ENCODE measurements around the gene C6orf89. TPM values are rescaled to one million over a fixed set of nuclear protein-coding genes. Genes with fewer than 3 reads are reported as not detected.

The C6orf89 gene
- polyA plus RNA-seq, 3 donors = 19.2 to 37.5 (median 29.2) TPM

- Mint-ChIP-seq H3K4me3 (no peak overlapping the region), H3K9me3 (peaks cover 0 to 3% (median 0%) of the 10 kb centered on the region in 7 donors), H3K36me3 (peaks cover 73 to 77% of the 10 kb centered on the region in 2 donors), H3K27ac (no peak overlapping the region), H3K27me3 (ENCODE audit: low read depth in 3 of 3) (peaks cover 0 to 1% (median 0%) of the 10 kb centered on the region in 3 donors), H3K4me1 (peaks cover 16% of the 10 kb centered on the region)
- H4K20me1 ChIP-seq (ENCODE audit: insufficient read depth, low read length) = peaks cover 14% of the 10 kb centered on the region
- H3K9ac ChIP-seq (ENCODE audit: insufficient read depth, low read length, poor library complexity, severe bottlenecking) = no peak overlapping the region
- H2AFZ ChIP-seq (ENCODE audit: insufficient read depth, low read depth, low read length, poor library complexity, severe bottlenecking) = no peak overlapping the region
- H3K27me3 ChIP-seq (ENCODE audit: control insufficient read depth in 2 of 2, insufficient read depth in 2 of 2, low read length in 2 of 2) = no peaks in the 10 kb centered on the region
- DNase-seq = no peak
- H3K9me3 ChIP-seq (replicated peaks in 1 of 2; ENCODE audit: control insufficient read depth in 1 of 2, insufficient read depth in 1 of 2, low read length in 2 of 2) = no peaks in the 10 kb centered on the region
- WGBS (ENCODE audit: insufficient coverage) = 10% methylated on average over 2 of the region's 8 CpGs
- H3K4me2 ChIP-seq (replicated peaks; ENCODE audit: extremely low read depth, low read length, poor library complexity, severe bottlenecking) = no peak overlapping the region
- TF ChIP-seq CTCF (IDR thresholded peaks at IDR 0.05) = no peak
- no peaks in the 10 kb centered on the region for H3K79me2 ChIP-seq (ENCODE audit: insufficient read depth, low read length)
- no peak overlapping the region for H3K27ac ChIP-seq (ENCODE audit: low read depth in 1 of 2, low read length in 2 of 2)
- H3K4me3 ChIP-seq (replicated peaks in 1 of 3; ENCODE audit: low read depth in 2 of 3, low read length in 3 of 3) = no peak overlapping the region
- H3K36me3 ChIP-seq (replicated peaks in 1 of 2; ENCODE audit: control insufficient read depth in 1 of 2, insufficient read depth in 2 of 2, low read length in 2 of 2) = peaks cover 61 to 87% of the 10 kb centered on the region in 2 donors
- H3K4me1 ChIP-seq (ENCODE audit: control insufficient read depth in 1 of 2, insufficient read depth in 2 of 2, low read length in 2 of 2) = peaks cover 5 to 21% of the 10 kb centered on the region in 2 donors
- intact Hi-C loops (cut with micrococcal nuclease) = no loop called here
Observed at GRCh38 chr6:36912586-36912985, 26.8 kb downstream of the C6orf89 start.

- H3K36me3 ChIP-seq (replicated peaks in 1 of 2; ENCODE audit: control insufficient read depth in 1 of 2, insufficient read depth in 2 of 2, low read length in 2 of 2) = peaks cover 63 to 87% of the 10 kb centered on the region in 2 donors
- peaks cover 9% of the 10 kb centered on the region for H4K20me1 ChIP-seq (ENCODE audit: insufficient read depth, low read length)
- no peak overlapping the region for H3K27ac ChIP-seq (ENCODE audit: low read depth in 1 of 2, low read length in 2 of 2)
- WGBS (ENCODE audit: insufficient coverage) = 100% methylated on average over 1 of the region's 4 CpGs
- TF ChIP-seq CTCF (IDR thresholded peaks at IDR 0.05) = no peak
- H3K4me3 ChIP-seq (replicated peaks in 1 of 3; ENCODE audit: low read depth in 2 of 3, low read length in 3 of 3) = no peak overlapping the region
- intact Hi-C loops (cut with micrococcal nuclease) = no loop called here
- Mint-ChIP-seq H3K4me1 (peaks cover 16% of the 10 kb centered on the region), H3K9me3 (peaks cover 0 to 3% (median 0%) of the 10 kb centered on the region in 7 donors), H3K4me3 (no peak overlapping the region), H3K36me3 (peaks cover 70 to 77% of the 10 kb centered on the region in 2 donors), H3K27me3 (ENCODE audit: low read depth in 3 of 3) (peaks cover 0 to 1% (median 0%) of the 10 kb centered on the region in 3 donors), H3K27ac (no peak overlapping the region)
- H3K27me3 ChIP-seq (ENCODE audit: control insufficient read depth in 2 of 2, insufficient read depth in 2 of 2, low read length in 2 of 2) = no peaks in the 10 kb centered on the region
- no peak overlapping the region for H2AFZ ChIP-seq (ENCODE audit: insufficient read depth, low read depth, low read length, poor library complexity, severe bottlenecking)
- H3K9me3 ChIP-seq (replicated peaks in 1 of 2; ENCODE audit: control insufficient read depth in 1 of 2, insufficient read depth in 1 of 2, low read length in 2 of 2) = no peaks in the 10 kb centered on the region
- H3K4me1 ChIP-seq (ENCODE audit: control insufficient read depth in 1 of 2, insufficient read depth in 2 of 2, low read length in 2 of 2) = peaks cover 5 to 21% of the 10 kb centered on the region in 2 donors
- no peak overlapping the region for H3K9ac ChIP-seq (ENCODE audit: insufficient read depth, low read length, poor library complexity, severe bottlenecking)
- no peaks in the 10 kb centered on the region for H3K79me2 ChIP-seq (ENCODE audit: insufficient read depth, low read length)
- no peak overlapping the region for H3K4me2 ChIP-seq (replicated peaks; ENCODE audit: extremely low read depth, low read length, poor library complexity, severe bottlenecking)
- no peak for DNase-seq
Observed at GRCh38 chr6:36913082-36913481, 27.3 kb downstream of the C6orf89 start.

All from CD14-positive monocyte (primary cell).